ENCODE results near the gene ZNF76. TPM values are rescaled to one million over a fixed set of nuclear protein-coding genes. Genes with fewer than 3 reads are reported as not detected.

Gene ZNF76
- total and polyA plus RNA-seq, 2 of the 13 experiments (the other 11 are each of a cell fraction or from before 2014, with no cell fraction given) = 13.2 to 26.4 TPM

GRCh38 chr6:35230950-35231349 is 28.6 kb upstream of the ZNF76 start:
- TF ChIP-seq KMT2A (CRISPR knock-in tag; IDR thresholded peaks at IDR 0.05) (no peak), ZNF841 (CRISPR knock-in tag; IDR thresholded peaks at IDR 0.05; ENCODE audit: borderline replicate concordance) (no peak), ZNF687 (CRISPR knock-in tag; IDR thresholded peaks at IDR 0.05) (0 out of 2 replicates have a peak, but pooled peaks have one; percentile 13)
- Histone ChIP-seq H3K9ac (ENCODE audit: insufficient read depth, low read depth, low read length) (no peak overlapping the region), H4K20me1 (ENCODE audit: insufficient read depth, low read length) (no peaks in the 10 kb centered on the region), H3K4me2 (ENCODE audit: low read depth, low read length) (no peak overlapping the region), H3K27ac (ENCODE audit: extremely low read length, insufficient read depth, low read length) (no peak overlapping the region), H2AFZ (ENCODE audit: low read length) (no peak overlapping the region), H3K9me3 (ENCODE audit: low read length) (no peaks in the 10 kb centered on the region), H3K4me1 (ENCODE audit: insufficient read depth, low read length) (peaks cover 9% of the 10 kb centered on the region; the same call in 1 of the 2 replicates), H3K4me3 (replicated peaks in 1 of 3; ENCODE audit: insufficient read depth in 1 of 3, low read depth in 2 of 3, low read length in 3 of 3) (no peak overlapping the region), H3K27me3 (ENCODE audit: control insufficient read depth in 1 of 2, insufficient read depth in 2 of 2, low read length in 2 of 2) (no peaks in the 10 kb centered on the region), H3K79me2 (ENCODE audit: insufficient read depth, low read length) (no peaks in the 10 kb centered on the region), H3K36me3 (replicated peaks in 1 of 2; ENCODE audit: control insufficient read depth in 1 of 2, insufficient read depth in 2 of 2, low read length in 2 of 2) (no peaks in the 10 kb centered on the region)
- no peak; the same call in 2 of the 3 replicates for ATAC-seq
- ChIA-PET POLR2A (interaction anchor here (1.8 kb wide), 1 partner anchor 28 kb away, joined by 5 read pairs; the partner anchor contains the start of gene ZNF76), CTCF (ENCODE audit: low intra/inter-chr PET ratio, low total read pairs) (no interaction called here)
- no peak for FAIRE-seq
- WGBS (ENCODE audit: low lambda C conversion rate) = 100% methylated on average over 1 of the region's 1 CpG
- DNase-seq (ENCODE audit: low spot score) = no peak
- intact Hi-C loops (cut with micrococcal nuclease; ENCODE audit: unreplicated experiment) (no loop called here), in situ Hi-C loops (cut with HindIII; ENCODE audit: extremely low pct_ligation_motif_present, low pct_unique_long_range_greater_than_20kb) (no loop called here)
- BruUV-seq (replicated peaks) = no TSS peak

GRCh38 chr6:35231563-35231962 is 28.0 kb upstream of the ZNF76 start:
- ChIA-PET POLR2A (interaction anchor here (1.8 kb wide), 1 partner anchor 28 kb away, joined by 5 read pairs; the partner anchor contains the start of gene ZNF76), CTCF (ENCODE audit: low intra/inter-chr PET ratio, low total read pairs) (no interaction called here)
- Histone ChIP-seq H3K4me3 (replicated peaks in 1 of 3; ENCODE audit: insufficient read depth in 1 of 3, low read depth in 2 of 3, low read length in 3 of 3) (no peak overlapping the region), H3K27me3 (ENCODE audit: control insufficient read depth in 1 of 2, insufficient read depth in 2 of 2, low read length in 2 of 2) (no peaks in the 10 kb centered on the region), H4K20me1 (ENCODE audit: insufficient read depth, low read length) (no peaks in the 10 kb centered on the region), H3K4me1 (ENCODE audit: insufficient read depth, low read length) (peaks cover 9% of the 10 kb centered on the region; the same call in 1 of the 2 replicates), H3K36me3 (replicated peaks in 1 of 2; ENCODE audit: control insufficient read depth in 1 of 2, insufficient read depth in 2 of 2, low read length in 2 of 2) (no peaks in the 10 kb centered on the region), H3K9me3 (ENCODE audit: low read length) (no peaks in the 10 kb centered on the region), H3K79me2 (ENCODE audit: insufficient read depth, low read length) (no peaks in the 10 kb centered on the region), H3K4me2 (ENCODE audit: low read depth, low read length) (no peak overlapping the region), H3K9ac (ENCODE audit: insufficient read depth, low read depth, low read length) (no peak overlapping the region), H3K27ac (ENCODE audit: extremely low read length, insufficient read depth, low read length) (no peak overlapping the region), H2AFZ (ENCODE audit: low read length) (no peak overlapping the region)
- DNase-seq (ENCODE audit: low spot score) (no peak), FAIRE-seq (no peak), ATAC-seq (no peak; the same call in 2 of the 3 replicates)
- WGBS (ENCODE audit: low lambda C conversion rate) = 40% methylated on average over 5 of the region's 7 CpGs
- intact Hi-C loops (cut with micrococcal nuclease; ENCODE audit: unreplicated experiment) = no loop called here
- in situ Hi-C loops (cut with HindIII; ENCODE audit: extremely low pct_ligation_motif_present, low pct_unique_long_range_greater_than_20kb) = no loop called here
- no peak for TF ChIP-seq FOXA1 (IDR thresholded peaks at IDR 0.05)
- 0 out of 2 replicates have a peak, but pooled peaks have one; percentile 21 for TF ChIP-seq FOXA1 (CRISPR knock-in tag; IDR thresholded peaks at IDR 0.05)
- TF ChIP-seq ETV6 (CRISPR knock-in tag; conservative IDR thresholded peaks at IDR 0.05) = no peak
- no peak for TF ChIP-seq ZSCAN9 (CRISPR knock-in tag; IDR thresholded peaks at IDR 0.05; ENCODE audit: borderline replicate concordance)
- BruUV-seq (replicated peaks) = no TSS peak
